PC-3 (cell line): ENCODE measurements around the gene LIPC. TPM values are rescaled to one million over a fixed set of nuclear protein-coding genes. Genes with fewer than 3 reads are reported as not detected.

Source experiments
- ATAC-seq: fragments of 200-7000 bp; cut with Tn5 transposase; 2 replicates; pipeline ENCODE4 v1.9.1; 2020; ENCODE audit warnings: mild to moderate bottlenecking, moderate library complexity
- BruUV-seq: library from RNA; stranded (reverse); fragments of 400-500 nt; replicated peaks from 2 replicates; lab custom pipeline; 2021; lab: Mats Ljungman, UMichigan
- CTCF ChIA-PET: fragments of 300-600 bp; sonication (Branson Sonifier 250); formaldehyde crosslinking; loops from one replicate; lab custom pipeline; 2022; ENCODE audit warnings: antibody characterized with exemption; lab: Charles Lee
- POLR2A ChIA-PET: fragments of 300-600 bp; sonication (Branson Sonifier 250); formaldehyde crosslinking; loops from one replicate; lab custom pipeline; 2022; ENCODE audit warnings: antibody characterized with exemption; ENCODE audit not compliant: unreplicated experiment; lab: Charles Lee
- DNase-seq: peaks from one replicate; pipeline ENCODE4 v3.0.0-alpha.2; 2015
- H2AFZ ChIP-seq: fragments of 300-600 bp; sonication (generic); 2 replicates; pipeline ENCODE4 v1.6.0; 2016; ENCODE audit warnings: antibody characterized with exemption, low read length
- H3F3A ChIP-seq: fragments of 300-600 bp; sonication (generic); one replicate; pipeline ENCODE4 v1.6.0; 2017; ENCODE audit warnings: antibody characterized with exemption, low read length, control low read depth, mild to moderate bottlenecking; ENCODE audit not compliant: unreplicated experiment
- H3K27ac ChIP-seq: fragments of 300-600 bp; sonication (generic); 2 replicates; pipeline ENCODE4 v1.5.1; 2016; ENCODE audit warnings: mild to moderate bottlenecking, low read length
- H3K27me3 ChIP-seq: fragments of 300-600 bp; sonication (generic); 2 replicates; pipeline ENCODE4 v1.6.1; 2016; ENCODE audit warnings: low read length, mixed read lengths
- H3K36me3 ChIP-seq: fragments of 300-600 bp; sonication (generic); 2 replicates; pipeline ENCODE4 v1.6.1; 2016; ENCODE audit warnings: low read depth, mixed run types, low read length, mixed read lengths
- H3K4me1 ChIP-seq: fragments of 300-600 bp; sonication (generic); 2 replicates; pipeline ENCODE4 v1.5.1; 2016; ENCODE audit warnings: low read length; ENCODE audit not compliant: insufficient read depth
- H3K4me2 ChIP-seq: fragments of 300-600 bp; sonication (generic); 2 replicates; pipeline ENCODE4 v1.6.0; 2016; ENCODE audit warnings: low read length
- H3K4me3 ChIP-seq: fragments of 300-600 bp; sonication (generic); 2 replicates; pipeline ENCODE4 v1.5.1; 2016; ENCODE audit warnings: mild to moderate bottlenecking, low read length, mixed read lengths
- H3K79me2 ChIP-seq: fragments of 300-600 bp; sonication (generic); 2 replicates; pipeline ENCODE4 v1.6.1; 2017; ENCODE audit warnings: low read length, mixed read lengths
- H3K9ac ChIP-seq: fragments of 300-600 bp; sonication (generic); 2 replicates; pipeline ENCODE4 v1.6.0; 2016; ENCODE audit warnings: mild to moderate bottlenecking, low read length
- H3K9me2 ChIP-seq: fragments of 300-600 bp; sonication (generic); replicated peaks from 2 replicates; pipeline ENCODE4 v1.6.1; 2016; ENCODE audit warnings: mixed run types, low read length, mixed read lengths
- H3K9me3 ChIP-seq: fragments of 300-600 bp; sonication (generic); 2 replicates; pipeline ENCODE4 v1.6.1; 2016; ENCODE audit warnings: low read length, mixed read lengths
- H4K20me1 ChIP-seq: fragments of 300-600 bp; sonication (generic); 2 replicates; pipeline ENCODE4 v1.6.1; 2016; ENCODE audit warnings: low read length, mixed read lengths
- CTCF ChIP-seq: fragments of 300-600 bp; sonication (generic); conservative IDR thresholded peaks from 2 replicates; pipeline ENCODE4 v1.5.1; 2017; ENCODE audit warnings: antibody characterized with exemption, low read depth, mild to moderate bottlenecking, low read length
- EZH2 ChIP-seq: fragments of 300-600 bp; sonication (generic); IDR thresholded peaks from one replicate; pipeline ENCODE4 v1.6.1; 2017; ENCODE audit warnings: antibody characterized with exemption, mild to moderate bottlenecking, low read length; ENCODE audit not compliant: unreplicated experiment
- EZH2phosphoT487 ChIP-seq: fragments of 300-600 bp; sonication (generic); IDR thresholded peaks from 2 replicates; pipeline ENCODE4 v1.6.1; 2018; ENCODE audit warnings: mild to moderate bottlenecking, antibody characterized with exemption, low read length, borderline replicate concordance
- intact Hi-C: fragments of 100-400 bp; cut with micrococcal nuclease; formaldehyde crosslinking; loops from 2 replicates; pipeline ENCODE4 v1.9.0; 2023
- total RNA-seq: library from RNA; depleted of rRNA; stranded (reverse); fragments of >200 nt; gene quantifications from 2 replicates; pipeline ENCODE4 v1.2.3, GENCODE V29; 2014

LIPC gene
- total RNA-seq, 1 experiment from 2014 or later: not detected

GRCh38 chr15:58555162-58556027, 123.6 kb downstream of the LIPC start:
- Histone ChIP-seq H3F3A (no peaks in the 10 kb centered on the region), H3K9me3 (no peaks in the 10 kb centered on the region), H3K27ac (no peak overlapping the region), H3K79me2 (no peaks in the 10 kb centered on the region), H3K4me2 (no peak overlapping the region), H3K27me3 (no peaks in the 10 kb centered on the region), H2AFZ (no peak overlapping the region), H3K4me3 (no peak overlapping the region), H3K9me2 (no peaks in the 10 kb centered on the region), H4K20me1 (no peaks in the 10 kb centered on the region), H3K9ac (no peak overlapping the region), H3K4me1 (peaks cover 16% of the 10 kb centered on the region), H3K36me3 (no peaks in the 10 kb centered on the region)
- POLR2A ChIA-PET: no interaction called here
- DNase-seq (no peak), ATAC-seq (no peak)
- BruUV-seq: no TSS peak
- intact Hi-C loops: no loop called here
- no peak for TF ChIP-seq EZH2phosphoT487
- no peak for TF ChIP-seq CTCF
- TF ChIP-seq EZH2: no peak
- CTCF ChIA-PET: no interaction called here

- H3K4me3 ChIP-seq: no peak overlapping the region
- no peaks in the 10 kb centered on the region for H3K9me2 ChIP-seq
- H3K9me3 ChIP-seq: no peaks in the 10 kb centered on the region
- TF ChIP-seq CTCF (no peak), EZH2phosphoT487 (no peak), EZH2 (no peak)
- H3K27me3 ChIP-seq: no peaks in the 10 kb centered on the region
- H4K20me1 ChIP-seq: no peaks in the 10 kb centered on the region
- no peak overlapping the region for H3K9ac ChIP-seq
- intact Hi-C loops: no loop called here
- no peak overlapping the region for H2AFZ ChIP-seq
- no peak overlapping the region for H3K4me2 ChIP-seq
- peaks cover 16% of the 10 kb centered on the region for H3K4me1 ChIP-seq
- H3F3A ChIP-seq: no peaks in the 10 kb centered on the region
- ATAC-seq (no peak), DNase-seq (no peak)
- H3K36me3 ChIP-seq: no peaks in the 10 kb centered on the region
- no TSS peak for BruUV-seq
- POLR2A ChIA-PET: no interaction called here
- no peak overlapping the region for H3K27ac ChIP-seq
- H3K79me2 ChIP-seq: no peaks in the 10 kb centered on the region
- CTCF ChIA-PET: no interaction called here
Observed at GRCh38 chr15:58556028-58556361, 124.2 kb downstream of the LIPC start.

- Histone ChIP-seq H3K4me1 (peaks cover 10% of the 10 kb centered on the region), H3K9me2 (no peaks in the 10 kb centered on the region), H3K27me3 (no peaks in the 10 kb centered on the region), H3K79me2 (no peaks in the 10 kb centered on the region), H3K9ac (no peak overlapping the region), H3F3A (no peaks in the 10 kb centered on the region), H3K9me3 (no peaks in the 10 kb centered on the region), H3K36me3 (no peaks in the 10 kb centered on the region), H4K20me1 (no peaks in the 10 kb centered on the region), H2AFZ (no peak overlapping the region), H3K4me3 (no peak overlapping the region), H3K4me2 (no peak overlapping the region), H3K27ac (no peak overlapping the region)
- intact Hi-C loops: no loop called here
- no TSS peak for BruUV-seq
- POLR2A ChIA-PET: interaction anchor here (0.6 kb wide), 1 partner anchor 116 kb away, joined by 14 read pairs; no protein-coding TSS in a partner anchor
- CTCF ChIA-PET: no interaction called here
- ATAC-seq (no peak), DNase-seq (no peak)
- TF ChIP-seq EZH2: no peak
- no peak for TF ChIP-seq CTCF
- TF ChIP-seq EZH2phosphoT487: no peak
Observed at GRCh38 chr15:58556541-58556940, 124.8 kb downstream of the LIPC start.
